ENCODE results near the gene TMIGD1. TPM values are rescaled to one million over a fixed set of nuclear protein-coding genes. Genes with fewer than 3 reads are reported as not detected.
A peak's percentile ranks its signal among the peaks of the same experiment; 100 is the strongest.

Gene TMIGD1
- total and polyA plus RNA-seq, 2 donors (not counting 1 experiment from before 2014, with no cell fraction given), result not detected

DNA sequence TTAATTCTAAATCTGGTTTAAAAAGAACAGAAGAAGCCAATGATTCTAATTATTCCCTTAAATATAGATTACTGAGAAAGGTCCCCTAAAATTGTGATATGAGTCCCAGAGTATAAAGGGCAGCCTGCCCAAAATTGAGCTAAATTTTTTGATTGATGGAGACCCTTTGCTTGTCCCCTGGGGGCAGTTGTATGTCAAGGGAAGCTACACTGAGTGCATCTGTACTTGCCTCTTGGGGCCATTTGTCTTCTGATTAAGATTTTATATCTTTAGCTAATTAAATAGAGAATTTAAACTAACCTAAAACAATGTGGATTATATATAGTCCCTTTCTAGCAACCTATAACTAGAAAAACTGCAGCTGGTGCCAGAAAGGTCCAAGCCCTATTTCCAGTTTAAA, 54.7 kb downstream of the TMIGD1 start:
- Mint-ChIP-seq H3K27ac (no peak overlapping the region), H3K9me3 (ENCODE audit: insufficient read depth) (no peaks in the 10 kb centered on the region), H3K4me3 (no peak overlapping the region), H3K4me1 (no peaks in the 10 kb centered on the region), H3K27me3 (no peaks in the 10 kb centered on the region)
- no peaks in the 10 kb centered on the region for H3K9me3 ChIP-seq (ENCODE audit: control extremely low read depth in 1 of 3, control insufficient read depth in 2 of 3, insufficient read depth in 1 of 3, low read length in 2 of 3)
- DNase-seq, result no peak
- H3K9ac ChIP-seq (ENCODE audit: low read length), result no peak overlapping the region
- H4K20me1 ChIP-seq (ENCODE audit: control insufficient read depth, insufficient read depth, low read length, poor library complexity, severe bottlenecking), result no peaks in the 10 kb centered on the region
- CTCF ChIA-PET, result interaction anchor here (0.6 to 1.3 kb wide), 6 partner anchors 57 to 1635 kb away, joined by 3 to 11 read pairs (median 4); no protein-coding TSS in a partner anchor
- no peaks in the 10 kb centered on the region for H3K79me2 ChIP-seq (ENCODE audit: control insufficient read depth, insufficient read depth, low read length)
- H3K4me2 ChIP-seq (replicated peaks; ENCODE audit: low read depth, low read length, poor library complexity, severe bottlenecking), result no peak overlapping the region
- H3K27ac ChIP-seq (ENCODE audit: low read length in 2 of 2), result no peak overlapping the region
- no peak for ATAC-seq (ENCODE audit: low read depth)
- TF ChIP-seq, protein P1, sequence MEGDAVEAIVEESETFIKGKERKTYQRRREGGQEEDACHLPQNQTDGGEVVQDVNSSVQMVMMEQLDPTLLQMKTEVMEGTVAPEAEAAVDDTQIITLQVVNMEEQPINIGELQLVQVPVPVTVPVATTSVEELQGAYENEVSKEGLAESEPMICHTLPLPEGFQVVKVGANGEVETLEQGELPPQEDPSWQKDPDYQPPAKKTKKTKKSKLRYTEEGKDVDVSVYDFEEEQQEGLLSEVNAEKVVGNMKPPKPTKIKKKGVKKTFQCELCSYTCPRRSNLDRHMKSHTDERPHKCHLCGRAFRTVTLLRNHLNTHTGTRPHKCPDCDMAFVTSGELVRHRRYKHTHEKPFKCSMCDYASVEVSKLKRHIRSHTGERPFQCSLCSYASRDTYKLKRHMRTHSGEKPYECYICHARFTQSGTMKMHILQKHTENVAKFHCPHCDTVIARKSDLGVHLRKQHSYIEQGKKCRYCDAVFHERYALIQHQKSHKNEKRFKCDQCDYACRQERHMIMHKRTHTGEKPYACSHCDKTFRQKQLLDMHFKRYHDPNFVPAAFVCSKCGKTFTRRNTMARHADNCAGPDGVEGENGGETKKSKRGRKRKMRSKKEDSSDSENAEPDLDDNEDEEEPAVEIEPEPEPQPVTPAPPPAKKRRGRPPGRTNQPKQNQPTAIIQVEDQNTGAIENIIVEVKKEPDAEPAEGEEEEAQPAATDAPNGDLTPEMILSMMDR (IDR thresholded peaks at IDR 0.05), result no peak
- no peak for TF ChIP-seq EZH2 (IDR thresholded peaks at IDR 0.05; ENCODE audit: borderline replicate concordance, insufficient read depth, low read depth, low read length, poor library complexity, severe bottlenecking)
- intact Hi-C loops (cut with micrococcal nuclease), result no loop called here
- H3K36me3 ChIP-seq (replicated peaks in 1 of 2; ENCODE audit: control extremely low read depth in 1 of 2, control insufficient read depth in 1 of 2, extremely low read depth in 1 of 2, insufficient read depth in 2 of 2, low read length in 1 of 2), result peaks cover 0 to 31% of the 10 kb centered on the region in 2 experiments
- H2AFZ ChIP-seq (ENCODE audit: insufficient read depth, low read depth, low read length, poor library complexity, severe bottlenecking), result no peak overlapping the region
- POLR2A ChIA-PET, result no interaction called here
- no peak overlapping the region for H3K4me3 ChIP-seq (ENCODE audit: control extremely low read depth in 1 of 5, extremely low read depth in 1 of 5, insufficient read depth in 1 of 5, low read depth in 2 of 5, low read length in 4 of 5)
- H3K27me3 ChIP-seq (replicated peaks in 1 of 4; ENCODE audit: control extremely low read depth in 1 of 4, control insufficient read depth in 3 of 4, insufficient read depth in 4 of 4, low read length in 3 of 4), result no peaks in the 10 kb centered on the region
- H3K4me1 ChIP-seq (ENCODE audit: control insufficient read depth in 2 of 2, insufficient read depth in 2 of 2, low read length in 2 of 2), result no peaks in the 10 kb centered on the region

DNA sequence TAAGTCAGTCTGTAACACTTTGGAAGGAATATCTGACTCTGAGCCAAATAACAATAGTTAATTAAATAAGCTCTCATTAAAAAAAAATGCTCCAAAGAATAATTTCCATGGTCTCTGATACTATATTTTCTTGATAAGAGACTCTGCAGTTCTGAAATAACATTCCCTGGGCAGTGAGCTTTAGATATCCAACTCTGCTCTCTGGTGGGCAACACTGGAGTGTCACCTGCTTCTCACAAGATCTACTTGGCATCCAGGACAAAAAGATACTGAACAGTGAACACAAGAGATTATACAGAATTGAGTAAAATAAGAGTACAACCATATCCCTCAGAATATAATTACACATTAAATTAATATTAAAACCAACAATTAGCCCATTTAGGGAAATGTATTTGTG, 55.8 kb downstream of the TMIGD1 start:
- Histone ChIP-seq H3K27me3 (replicated peaks in 1 of 4; ENCODE audit: control extremely low read depth in 1 of 4, control insufficient read depth in 3 of 4, insufficient read depth in 4 of 4, low read length in 3 of 4) (no peaks in the 10 kb centered on the region), H2AFZ (ENCODE audit: insufficient read depth, low read depth, low read length, poor library complexity, severe bottlenecking) (no peak overlapping the region), H3K9me3 (ENCODE audit: control extremely low read depth in 1 of 3, control insufficient read depth in 2 of 3, insufficient read depth in 1 of 3, low read length in 2 of 3) (no peaks in the 10 kb centered on the region), H3K4me2 (replicated peaks; ENCODE audit: low read depth, low read length, poor library complexity, severe bottlenecking) (no peak overlapping the region), H3K4me1 (ENCODE audit: control insufficient read depth in 2 of 2, insufficient read depth in 2 of 2, low read length in 2 of 2) (no peaks in the 10 kb centered on the region), H3K4me3 (ENCODE audit: control extremely low read depth in 1 of 5, extremely low read depth in 1 of 5, insufficient read depth in 1 of 5, low read depth in 2 of 5, low read length in 4 of 5) (no peak overlapping the region), H4K20me1 (ENCODE audit: control insufficient read depth, insufficient read depth, low read length, poor library complexity, severe bottlenecking) (no peaks in the 10 kb centered on the region), H3K9ac (ENCODE audit: low read length) (no peak overlapping the region), H3K27ac (ENCODE audit: low read length in 2 of 2) (no peak overlapping the region), H3K79me2 (ENCODE audit: control insufficient read depth, insufficient read depth, low read length) (no peaks in the 10 kb centered on the region), H3K36me3 (replicated peaks in 1 of 2; ENCODE audit: control extremely low read depth in 1 of 2, control insufficient read depth in 1 of 2, extremely low read depth in 1 of 2, insufficient read depth in 2 of 2, low read length in 1 of 2) (peaks cover 0 to 35% of the 10 kb centered on the region in 2 experiments)
- Mint-ChIP-seq H3K4me1 (no peaks in the 10 kb centered on the region), H3K4me3 (no peak overlapping the region), H3K27me3 (no peaks in the 10 kb centered on the region), H3K9me3 (ENCODE audit: insufficient read depth) (no peaks in the 10 kb centered on the region), H3K27ac (no peak overlapping the region)
- POLR2A ChIA-PET, result no interaction called here
- intact Hi-C loops (cut with micrococcal nuclease), result loop anchor here (1.0 kb wide), 2 partner anchors 153 to 174 kb away; no protein-coding TSS in a partner anchor
- CTCF ChIA-PET, result interaction anchor here (0.6 to 1.5 kb wide), 4 partner anchors 154 to 173 kb away, joined by 3 to 6 read pairs (median 5); no protein-coding TSS in a partner anchor
- DNase-seq (peak; percentile 25), ATAC-seq (ENCODE audit: low read depth) (no peak)
- no peak for TF ChIP-seq EZH2 (IDR thresholded peaks at IDR 0.05; ENCODE audit: borderline replicate concordance, insufficient read depth, low read depth, low read length, poor library complexity, severe bottlenecking)
- TF ChIP-seq, protein P1 (IDR thresholded peaks at IDR 0.05), result peak; percentile 35
